ENCODE data around the gene ZNF221.
"Not testable (repeated sequence)": the region's sequence is repeated elsewhere in the genome, so short reads cannot be mapped to it uniquely, and the experiment has no call there.

ZNF221 gene

GRCh38 chr19:43950834-43951645, at the start of gene ZNF221:
TSS of gene ZNF221 (plus strand) at chr19:43951228. CDS start at chr19:43962727, 11,499 bp downstream.
- in situ Hi-C loops (cut with MboI; ENCODE audit: low sequenced_read_pairs) = no loop called here

GRCh38 chr19:43901395-43902390, 49.3 kb upstream of the ZNF221 start:
- in situ Hi-C loops (cut with MboI; ENCODE audit: low sequenced_read_pairs) = no loop called here

GRCh38 chr19:43902399-43902798, 48.6 kb upstream of the ZNF221 start:
- in situ Hi-C loops (cut with MboI; ENCODE audit: low sequenced_read_pairs) = no loop called here

DNA sequence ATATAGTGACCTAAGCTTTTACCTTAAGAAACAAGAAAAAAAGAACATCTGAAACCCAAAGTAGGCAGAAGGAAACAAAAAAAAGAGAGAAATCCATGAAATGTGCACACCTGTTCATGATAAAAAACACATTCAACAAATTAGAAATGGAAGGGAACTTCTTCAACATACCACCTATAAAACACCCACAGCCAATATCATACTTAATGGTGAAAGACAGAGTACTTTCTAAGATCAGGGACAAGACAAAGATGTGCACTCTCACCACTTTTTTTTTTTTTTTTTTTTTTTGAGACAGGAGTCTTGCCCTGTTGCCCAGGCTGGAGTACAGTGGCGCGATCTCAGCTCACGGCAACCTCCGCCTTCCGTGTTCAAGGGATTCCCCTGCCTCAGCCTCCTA, 45.1 kb upstream of the ZNF221 start:
- in situ Hi-C loops (cut with MboI; ENCODE audit: low sequenced_read_pairs) = no loop called here

DNA sequence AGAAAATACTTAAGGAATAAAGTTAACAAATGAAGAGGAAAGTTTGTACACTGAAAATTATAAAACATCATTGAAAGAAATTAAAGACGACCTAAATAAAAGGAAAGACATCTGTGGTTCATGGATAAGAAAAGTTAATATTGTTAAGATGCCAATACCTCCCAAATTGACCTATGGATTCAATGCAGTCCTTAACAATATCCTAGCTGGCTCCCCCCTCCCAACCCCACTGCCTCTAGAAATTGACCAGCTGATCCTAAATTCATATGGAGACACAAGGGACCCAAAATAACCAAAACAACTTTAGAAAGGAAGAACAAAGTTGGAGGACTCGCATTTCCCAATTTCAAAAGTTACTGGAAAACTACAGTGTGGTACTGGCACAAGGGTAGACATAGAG, 44.3 kb upstream of the ZNF221 start:
- in situ Hi-C loops (cut with MboI; ENCODE audit: low sequenced_read_pairs) = no loop called here

DNA sequence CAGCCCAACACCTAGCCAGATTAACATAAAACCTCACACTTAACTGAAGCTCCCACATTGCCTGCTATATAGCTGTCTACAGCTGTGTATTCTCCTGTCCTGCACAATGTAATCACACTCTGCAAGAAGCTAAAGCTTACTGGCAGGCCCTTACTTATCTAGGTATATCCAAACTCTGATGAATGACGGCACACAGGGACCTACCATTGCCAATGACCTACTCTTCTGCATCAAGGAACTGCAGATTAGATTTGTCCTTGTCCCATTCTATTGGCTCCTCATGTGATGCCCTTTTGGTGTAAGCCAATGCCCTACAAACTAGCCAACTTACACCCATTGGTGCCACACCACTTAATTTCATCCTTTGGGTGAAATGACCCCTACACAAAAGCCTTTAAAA, 42.4 kb upstream of the ZNF221 start:
- in situ Hi-C loops (cut with MboI; ENCODE audit: low sequenced_read_pairs) = no loop called here

DNA sequence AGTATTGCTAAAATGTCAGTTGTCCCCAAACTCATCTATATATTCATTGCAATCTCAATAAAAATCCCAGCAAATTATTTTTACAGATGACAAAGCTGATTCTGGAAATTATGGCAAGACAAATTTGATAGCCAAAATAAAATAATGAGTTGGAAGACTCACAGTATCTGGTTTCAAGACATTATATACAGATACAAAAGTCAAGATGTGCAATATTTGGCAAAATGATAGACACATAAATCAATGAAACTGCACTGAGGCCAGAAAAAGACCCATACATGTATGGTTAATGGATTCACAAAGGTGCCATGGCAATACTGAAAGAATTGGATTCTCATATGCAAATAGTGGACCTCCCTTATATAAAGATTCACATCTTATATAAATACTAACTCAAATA, 40.1 kb upstream of the ZNF221 start:
- in situ Hi-C loops (cut with MboI; ENCODE audit: low sequenced_read_pairs) = no loop called here

GRCh38 chr19:43913383-43913782, 37.6 kb upstream of the ZNF221 start:
- in situ Hi-C loops (cut with MboI; ENCODE audit: low sequenced_read_pairs) = no loop called here

DNA sequence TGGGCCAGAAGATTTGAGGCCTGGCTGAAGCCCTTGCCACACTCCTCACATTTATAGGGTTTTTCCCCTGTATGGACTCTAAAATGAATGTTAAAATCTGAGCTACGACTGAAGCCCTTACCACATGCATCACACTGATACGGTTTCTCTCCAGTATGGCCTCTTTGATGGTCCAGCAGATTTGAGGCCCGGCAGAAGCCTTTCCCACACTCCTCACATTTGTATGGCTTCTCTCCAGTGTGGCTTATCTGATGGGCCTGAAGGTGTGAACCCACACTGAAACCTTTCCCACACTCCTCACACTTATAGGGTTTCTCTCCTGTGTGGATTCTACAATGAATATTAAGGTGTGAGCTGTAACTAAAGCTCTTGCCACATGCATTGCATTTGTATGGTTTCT, 37.0 kb upstream of the ZNF221 start:
- in situ Hi-C loops (cut with MboI; ENCODE audit: low sequenced_read_pairs) = no loop called here

DNA sequence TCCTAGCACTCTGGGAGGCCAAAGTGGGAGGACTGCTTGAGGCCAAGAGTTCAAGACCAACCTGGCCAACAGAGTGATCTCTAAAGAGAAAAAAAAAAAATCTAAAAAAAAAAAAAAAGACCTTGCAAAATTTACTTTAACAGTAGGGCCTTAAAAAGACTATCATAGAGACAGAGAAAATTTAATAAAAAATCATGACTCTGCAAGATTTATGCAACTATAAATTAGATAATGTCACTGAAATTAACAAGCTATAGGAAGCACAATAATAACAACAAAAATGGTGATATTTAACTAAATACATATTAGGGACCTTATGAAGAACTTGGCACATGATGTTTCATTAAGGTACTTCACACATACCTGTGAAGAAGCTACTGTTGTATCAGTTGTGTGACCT, 27.2 kb upstream of the ZNF221 start:
- in situ Hi-C loops (cut with MboI; ENCODE audit: low sequenced_read_pairs) = no loop called here

DNA sequence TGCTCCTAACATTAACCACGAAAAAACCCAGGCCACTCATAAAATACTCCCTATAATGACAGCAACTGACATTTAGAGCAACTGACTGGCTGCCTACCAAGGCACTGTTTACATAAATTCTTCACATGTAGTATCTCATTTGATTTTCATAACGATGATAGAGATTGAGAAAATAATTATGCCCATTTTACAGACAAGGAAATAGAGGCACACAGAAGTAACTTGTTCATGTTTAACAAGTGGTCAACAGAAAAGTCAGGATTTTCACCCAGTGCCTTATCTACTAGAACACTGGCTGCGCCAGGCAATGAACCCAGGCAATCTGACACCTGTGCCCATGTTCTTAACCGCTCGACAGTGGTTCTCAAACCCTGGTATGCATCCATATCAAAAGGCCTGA, 22.2 kb upstream of the ZNF221 start:
- in situ Hi-C loops (cut with MboI; ENCODE audit: low sequenced_read_pairs) = no loop called here

DNA sequence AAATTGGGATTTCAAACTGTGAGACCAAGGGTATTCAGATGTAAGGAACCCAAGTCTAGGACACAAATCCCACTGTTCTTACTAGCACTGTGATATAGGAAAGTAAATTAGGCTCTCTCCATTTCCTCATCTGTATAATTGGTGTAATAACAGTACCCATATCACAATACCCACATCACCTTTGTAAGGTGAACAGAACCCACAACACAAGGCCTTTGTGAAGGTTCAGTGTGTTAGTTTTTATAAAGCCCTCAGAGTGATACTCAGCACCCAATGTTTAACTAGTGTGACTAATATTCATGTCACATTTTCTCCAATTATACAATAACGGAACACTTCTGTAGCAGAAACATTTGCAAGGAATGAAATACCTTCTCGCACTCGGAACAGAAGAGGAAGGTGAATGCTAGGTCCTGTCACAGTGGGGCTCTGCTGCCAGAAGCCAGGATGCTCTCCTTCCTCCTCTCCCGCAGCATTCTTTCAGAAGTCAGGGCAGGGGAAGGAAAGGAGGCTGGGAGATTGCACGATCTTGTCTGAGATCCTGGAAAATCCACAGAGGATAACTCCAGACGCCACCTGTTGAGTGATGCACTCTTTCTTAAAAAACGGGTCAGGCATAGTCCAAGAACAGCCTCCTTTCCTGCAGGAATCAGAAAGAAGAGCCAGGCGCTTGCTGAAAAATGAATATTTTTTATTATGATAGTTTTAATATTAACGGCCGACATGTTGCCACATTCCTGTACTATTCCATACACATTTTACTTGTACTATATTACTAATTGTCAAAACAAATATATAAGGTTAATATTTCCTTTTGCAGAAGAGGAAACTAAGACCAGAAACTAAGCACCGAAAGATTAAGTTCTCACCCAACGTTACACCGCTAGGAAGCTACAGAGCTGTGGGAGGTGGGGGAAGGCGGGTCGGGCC, 16.7 kb upstream of the ZNF221 start:
- in situ Hi-C loops (cut with MboI; ENCODE audit: low sequenced_read_pairs) = no loop called here

DNA sequence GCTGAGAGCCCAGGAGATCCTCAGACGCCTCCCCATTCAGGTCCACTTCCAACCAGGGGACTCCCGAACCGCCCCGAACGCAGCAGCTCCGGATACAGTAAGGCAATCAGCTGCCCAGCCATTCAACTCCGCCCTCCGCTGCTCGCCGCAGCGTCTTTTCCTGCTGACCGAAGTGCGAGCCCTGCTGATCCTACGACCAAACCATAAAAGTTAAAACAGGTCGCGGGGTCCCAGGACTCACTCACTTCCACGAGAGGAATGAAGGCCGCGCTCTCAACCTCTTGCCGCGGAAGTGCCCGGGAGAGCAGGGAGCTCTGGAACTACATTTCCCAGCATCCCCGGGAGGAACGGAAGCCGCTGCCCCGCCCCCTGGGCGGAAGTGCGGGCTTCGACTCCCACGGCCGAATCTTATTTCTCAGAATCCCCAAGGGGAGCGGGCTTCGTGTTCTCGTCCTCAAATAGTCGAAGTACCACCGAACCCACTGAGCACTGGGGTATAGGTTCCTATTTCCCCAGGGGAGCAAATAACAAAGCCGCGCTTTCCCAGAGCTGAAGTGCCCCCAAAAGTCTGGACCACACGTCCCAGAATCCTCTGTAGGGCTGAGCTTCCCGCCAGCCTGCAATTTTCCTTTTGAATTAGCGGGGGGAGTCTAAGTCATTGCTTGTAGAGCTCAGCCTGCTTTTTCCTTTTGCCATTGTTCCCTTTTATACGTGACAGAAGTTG, 15.9 kb upstream of the ZNF221 start, which contains the start of gene ZNF45:
Gene ZNF45, minus strand, starts transcription at position 298 of the 724 bp plus-strand sequence. CDS start 13,097 bp downstream, outside the sequence.
- in situ Hi-C loops (cut with MboI; ENCODE audit: low sequenced_read_pairs) = no loop called here

- in situ Hi-C loops (cut with MboI; ENCODE audit: low sequenced_read_pairs) = no loop called here
Measured at GRCh38 chr19:43936188-43936587, 14.8 kb upstream of the ZNF221 start.

DNA sequence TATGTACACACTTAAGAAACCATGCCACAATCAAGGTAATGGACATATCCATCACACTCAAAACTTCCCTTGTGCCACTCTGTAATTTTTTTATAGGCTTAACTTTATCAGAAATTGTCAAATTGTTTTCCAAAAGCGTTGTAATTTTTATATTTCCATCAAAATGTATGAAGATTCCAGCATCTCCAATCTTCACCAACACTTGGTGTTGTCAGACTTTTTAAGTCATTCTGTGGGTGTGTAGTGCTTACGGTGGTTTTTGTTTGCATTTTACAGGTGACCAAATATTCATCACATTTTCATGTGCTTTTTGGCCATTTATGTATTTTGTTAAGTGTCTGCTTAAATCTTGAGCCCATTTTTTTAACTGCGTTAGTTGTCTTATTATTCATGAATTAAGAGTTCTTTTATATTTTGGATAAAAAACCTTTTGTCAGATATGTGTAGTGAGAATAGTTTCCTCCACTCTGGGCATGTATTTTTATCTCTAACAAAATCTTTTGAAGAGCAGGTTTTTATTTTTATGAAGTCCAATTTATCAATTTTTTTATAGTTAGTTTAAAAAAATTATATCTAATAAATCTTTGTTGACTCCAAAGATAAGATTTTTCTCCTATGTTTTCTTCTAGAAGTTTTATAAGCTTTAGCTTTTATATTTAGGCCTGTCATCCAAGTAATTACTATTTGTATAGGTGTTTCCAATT, 11.3 kb upstream of the ZNF221 start:
- in situ Hi-C loops (cut with MboI; ENCODE audit: low sequenced_read_pairs) = no loop called here

DNA sequence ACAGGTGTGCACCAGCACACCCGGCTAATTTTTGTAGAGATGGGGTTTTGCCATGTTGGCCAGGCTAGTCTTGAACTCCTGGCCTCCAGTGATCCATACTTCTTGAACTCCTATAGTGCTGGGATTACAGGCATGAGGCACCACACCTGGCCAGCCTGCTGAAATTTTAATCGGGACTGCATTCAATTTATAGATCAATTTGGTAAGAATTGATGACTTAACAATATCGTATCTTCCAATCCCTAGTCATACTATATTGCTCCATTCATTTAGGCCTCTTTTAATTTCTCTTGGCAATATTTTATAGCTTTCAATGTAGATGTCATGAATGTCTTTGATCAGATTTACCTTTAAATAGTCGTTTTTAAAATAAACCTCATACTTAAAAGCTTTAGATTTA, 10.3 kb upstream of the ZNF221 start:
- in situ Hi-C loops (cut with MboI; ENCODE audit: low sequenced_read_pairs) = no loop called here

DNA sequence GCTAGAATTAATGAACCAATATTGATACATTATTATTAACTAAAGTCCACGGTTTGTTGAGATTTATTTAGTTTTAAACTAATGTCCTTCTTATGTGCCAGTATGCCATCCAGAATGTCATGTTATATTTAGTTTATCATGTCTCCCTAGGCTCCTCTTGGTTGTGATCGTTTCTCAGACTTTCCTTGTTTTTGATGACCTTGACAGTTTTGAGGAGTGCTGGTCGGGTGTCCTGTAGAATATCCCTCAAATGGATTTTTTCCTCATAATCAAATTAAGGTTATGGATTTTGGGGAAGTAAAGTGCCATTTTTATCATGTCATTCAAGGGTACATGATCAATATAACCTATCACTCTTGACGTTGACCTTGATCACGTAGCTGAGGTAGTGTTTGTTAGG, 9.8 kb upstream of the ZNF221 start:
- in situ Hi-C loops (cut with MboI; ENCODE audit: low sequenced_read_pairs) = no loop called here

DNA sequence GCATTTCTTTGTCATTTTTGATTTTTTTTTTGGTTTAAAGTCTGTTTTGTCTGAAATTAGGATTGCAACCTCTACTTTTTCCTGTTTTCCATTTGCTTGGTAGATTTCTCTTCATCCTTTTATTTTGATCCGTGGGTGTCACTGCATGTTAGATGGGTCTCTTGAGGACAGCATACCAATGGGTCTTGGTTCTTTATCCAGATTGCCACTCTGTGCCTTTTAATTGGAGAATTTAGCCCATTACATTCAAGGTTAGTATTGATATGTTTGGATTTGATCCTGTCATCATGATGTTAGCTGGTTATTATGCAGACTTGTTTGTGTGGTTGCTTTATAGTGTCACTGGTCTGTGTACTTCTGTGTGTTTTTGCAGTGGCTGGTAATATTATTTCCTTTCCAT, 3.6 kb upstream of the ZNF221 start:
- in situ Hi-C loops (cut with MboI; ENCODE audit: low sequenced_read_pairs) = not testable (repeated sequence)

- in situ Hi-C loops (cut with MboI; ENCODE audit: low sequenced_read_pairs) = not testable (repeated sequence)
Measured at GRCh38 chr19:43949803-43950202, 1.2 kb upstream of the ZNF221 start.
